ENCODE data around the gene RHBDD1. TPM values are rescaled to one million over a fixed set of nuclear protein-coding genes. Genes with fewer than 3 reads are reported as not detected.

Gene RHBDD1
- total RNA-seq, 1 donor from 2014 or later = 32.7 TPM

GRCh38 chr2:226971770-226972169, 135.9 kb downstream of the RHBDD1 start:
- no peak for TF ChIP-seq CTCF (IDR thresholded peaks at IDR 0.05; ENCODE audit: unreplicated experiment)
- H3K4me3 Mint-ChIP-seq (ENCODE audit: low read depth) = no peak overlapping the region
- no peak for DNase-seq (ENCODE audit: low spot score, unreplicated experiment)

GRCh38 chr2:226973816-226974215, 138.0 kb downstream of the RHBDD1 start:
- Mint-ChIP-seq H3K9me3 (ENCODE audit: low read depth) (no peaks in the 10 kb centered on the region), H3K4me1 (ENCODE audit: low read depth) (no peaks in the 10 kb centered on the region), H3K27me3 (no peaks in the 10 kb centered on the region), H3K27ac (no peak overlapping the region), H3K4me3 (ENCODE audit: low read depth) (no peak overlapping the region), H3K36me3 (ENCODE audit: insufficient read depth) (no peaks in the 10 kb centered on the region)
- no peak for TF ChIP-seq CTCF (IDR thresholded peaks at IDR 0.05; ENCODE audit: unreplicated experiment)
- no peak for DNase-seq (ENCODE audit: low spot score, unreplicated experiment)

More at GRCh38 chr2:226971770-226972169, 135.9 kb downstream of the RHBDD1 start:
- no peaks in the 10 kb centered on the region for H3K27me3 Mint-ChIP-seq
- no peak overlapping the region for H3K27ac Mint-ChIP-seq
- H3K9me3 Mint-ChIP-seq (ENCODE audit: low read depth) = no peaks in the 10 kb centered on the region
- H3K36me3 Mint-ChIP-seq (ENCODE audit: insufficient read depth) = no peaks in the 10 kb centered on the region
- H3K4me1 Mint-ChIP-seq (ENCODE audit: low read depth) = no peaks in the 10 kb centered on the region

GRCh38 chr2:226977775-226978190, 141.9 kb downstream of the RHBDD1 start:
- TF ChIP-seq CTCF (IDR thresholded peaks at IDR 0.05; ENCODE audit: unreplicated experiment) = no peak
- H3K27ac Mint-ChIP-seq = no peak overlapping the region
- no peaks in the 10 kb centered on the region for H3K36me3 Mint-ChIP-seq (ENCODE audit: insufficient read depth)
- no peak overlapping the region for H3K4me3 Mint-ChIP-seq (ENCODE audit: low read depth)
- no peaks in the 10 kb centered on the region for H3K9me3 Mint-ChIP-seq (ENCODE audit: low read depth)
- H3K27me3 Mint-ChIP-seq = no peaks in the 10 kb centered on the region
- peaks cover 7% of the 10 kb centered on the region for H3K4me1 Mint-ChIP-seq (ENCODE audit: low read depth)
- DNase-seq (ENCODE audit: low spot score, unreplicated experiment) = no peak

- Mint-ChIP-seq H3K27me3 (no peaks in the 10 kb centered on the region), H3K4me3 (ENCODE audit: low read depth) (no peak overlapping the region), H3K27ac (no peak overlapping the region), H3K9me3 (ENCODE audit: low read depth) (no peaks in the 10 kb centered on the region), H3K36me3 (ENCODE audit: insufficient read depth) (no peaks in the 10 kb centered on the region), H3K4me1 (ENCODE audit: low read depth) (peaks cover 7% of the 10 kb centered on the region)
- no peak for TF ChIP-seq CTCF (IDR thresholded peaks at IDR 0.05; ENCODE audit: unreplicated experiment)
- DNase-seq (ENCODE audit: low spot score, unreplicated experiment) = no peak
Observed at GRCh38 chr2:226978300-226978699, 142.4 kb downstream of the RHBDD1 start.

DNA sequence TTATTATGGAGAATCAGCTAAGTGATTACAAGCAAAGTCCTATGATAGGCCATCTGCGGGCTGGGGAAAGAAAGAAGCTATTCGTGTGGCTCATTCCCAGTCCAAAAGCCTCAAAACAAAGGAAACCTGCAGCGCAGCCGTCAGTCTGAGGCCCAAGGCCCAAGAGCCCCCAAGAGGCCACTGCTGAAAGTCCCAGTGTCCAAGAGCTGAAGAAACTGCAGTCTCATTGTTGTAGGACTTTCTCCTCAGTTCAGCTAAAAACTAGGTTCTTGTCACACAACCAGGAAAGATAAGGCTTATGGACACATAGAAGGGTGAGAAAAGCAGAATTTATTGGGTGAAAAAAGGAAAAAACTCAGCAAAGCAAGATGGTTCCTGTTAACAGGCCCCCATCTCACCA, 143.2 kb downstream of the RHBDD1 start:
- no peak overlapping the region for H3K4me3 Mint-ChIP-seq (ENCODE audit: low read depth)
- no peak overlapping the region for H3K27ac Mint-ChIP-seq
- H3K4me1 Mint-ChIP-seq (ENCODE audit: low read depth) = peaks cover 7% of the 10 kb centered on the region
- H3K9me3 Mint-ChIP-seq (ENCODE audit: low read depth) = no peaks in the 10 kb centered on the region
- H3K36me3 Mint-ChIP-seq (ENCODE audit: insufficient read depth) = no peaks in the 10 kb centered on the region
- TF ChIP-seq CTCF (IDR thresholded peaks at IDR 0.05; ENCODE audit: unreplicated experiment) = no peak
- DNase-seq (ENCODE audit: low spot score, unreplicated experiment) = no peak
- H3K27me3 Mint-ChIP-seq = no peaks in the 10 kb centered on the region

Measured in progenitor cell of endocrine pancreas (in vitro differentiated cells).